Karpas-422 (cell line): ENCODE results near the gene GSX2. TPM values are rescaled to one million over a fixed set of nuclear protein-coding genes. Genes with fewer than 3 reads are reported as not detected.

Experiments
- DNase-seq: peaks from one replicate; pipeline ENCODE4 v3.0.0-alpha.2; 2015
- H2AFZ ChIP-seq: fragments of 200-600 bp; sonication (generic); 2 replicates; pipeline ENCODE4 v1.6.1; 2014; ENCODE audit warnings: antibody characterized with exemption, low read length, mixed read lengths
- H3K27ac ChIP-seq: fragments of 200-600 bp; sonication (generic); 2 replicates; pipeline ENCODE4 v1.5.1; 2014; ENCODE audit warnings: mild to moderate bottlenecking, low read length, moderate library complexity
- H3K27me3 ChIP-seq: fragments of 200-600 bp; sonication (generic); 2 replicates; pipeline ENCODE4 v1.6.1; 2014; ENCODE audit warnings: low read length, mixed read lengths
- H3K36me3 ChIP-seq: fragments of 200-600 bp; sonication (generic); 2 replicates; pipeline ENCODE4 v1.6.1; 2014; ENCODE audit warnings: low read length, mixed read lengths; ENCODE audit not compliant: insufficient read depth
- H3K4me1 ChIP-seq: fragments of 200-600 bp; sonication (generic); 2 replicates; pipeline ENCODE4 v1.6.1; 2014; ENCODE audit warnings: mild to moderate bottlenecking, low read length, mixed read lengths
- H3K4me2 ChIP-seq: fragments of 200-600 bp; sonication (generic); 2 replicates; pipeline ENCODE4 v1.6.1; 2014; ENCODE audit warnings: low read length, low read depth, mild to moderate bottlenecking; ENCODE audit not compliant: poor library complexity, severe bottlenecking
- H3K4me3 ChIP-seq: fragments of 200-600 bp; sonication (generic); 2 replicates; pipeline ENCODE4 v1.5.1; 2014; ENCODE audit warnings: mild to moderate bottlenecking, antibody characterized with exemption, low read length, mixed read lengths
- H3K79me2 ChIP-seq: fragments of 200-600 bp; sonication (generic); 2 replicates; pipeline ENCODE4 v1.6.1; 2014; ENCODE audit warnings: mild to moderate bottlenecking, low read length, mixed read lengths
- H3K9ac ChIP-seq: fragments of 200-600 bp; sonication (generic); 2 replicates; pipeline ENCODE4 v1.6.0; 2014; ENCODE audit warnings: low read length
- H3K9me2 ChIP-seq: fragments of 200-600 bp; sonication (generic), shearing (Covaris generic); replicated peaks from 2 replicates; pipeline ENCODE4 v1.6.0; 2014; ENCODE audit warnings: mild to moderate bottlenecking, low read length, moderate library complexity; ENCODE audit not compliant: insufficient read depth
- H3K9me3 ChIP-seq: fragments of 300-700, 200-600 bp; sonication (generic); 2 replicates; pipeline ENCODE4 v1.6.1; 2014; ENCODE audit warnings: low read length, mixed read lengths
- H4K20me1 ChIP-seq: fragments of 200-600 bp; sonication (generic); 2 replicates; pipeline ENCODE4 v1.6.1; 2014; ENCODE audit warnings: mild to moderate bottlenecking, antibody characterized with exemption, low read length, low read depth; ENCODE audit not compliant: insufficient read depth
- total RNA-seq: library from RNA; depleted of rRNA; stranded (reverse); fragments of >200 nt; shearing (Covaris generic); gene quantifications from 2 replicates; pipeline ENCODE4 v1.2.3, GENCODE V29; 2014; ENCODE audit warnings: low replicate concordance

GSX2 gene
- total RNA-seq, 1 experiment from 2014 or later = 9.5 TPM

- no peaks in the 10 kb centered on the region for H4K20me1 ChIP-seq
- H3K79me2 ChIP-seq = no peaks in the 10 kb centered on the region
- no peaks in the 10 kb centered on the region for H3K27me3 ChIP-seq
- peak overlapping the region; percentile 79 for H3K4me2 ChIP-seq
- peak overlapping the region; percentile 72 for H3K4me3 ChIP-seq
- H3K36me3 ChIP-seq = no peaks in the 10 kb centered on the region; the same call in 1 of the 2 replicates
- DNase-seq = peak; percentile 53
- H3K9ac ChIP-seq = peak overlapping the region; percentile 78
- H3K9me2 ChIP-seq = no peaks in the 10 kb centered on the region
- H3K9me3 ChIP-seq = no peaks in the 10 kb centered on the region
- H3K4me1 ChIP-seq = peaks cover 58% of the 10 kb centered on the region
- H3K27ac ChIP-seq = no peak overlapping the region
- H2AFZ ChIP-seq = peak overlapping the region; percentile 99; the same call in 1 of the 2 replicates
Measured at GRCh38 chr4:54101190-54102041, 1.5 kb downstream of the GSX2 start.

DNA sequence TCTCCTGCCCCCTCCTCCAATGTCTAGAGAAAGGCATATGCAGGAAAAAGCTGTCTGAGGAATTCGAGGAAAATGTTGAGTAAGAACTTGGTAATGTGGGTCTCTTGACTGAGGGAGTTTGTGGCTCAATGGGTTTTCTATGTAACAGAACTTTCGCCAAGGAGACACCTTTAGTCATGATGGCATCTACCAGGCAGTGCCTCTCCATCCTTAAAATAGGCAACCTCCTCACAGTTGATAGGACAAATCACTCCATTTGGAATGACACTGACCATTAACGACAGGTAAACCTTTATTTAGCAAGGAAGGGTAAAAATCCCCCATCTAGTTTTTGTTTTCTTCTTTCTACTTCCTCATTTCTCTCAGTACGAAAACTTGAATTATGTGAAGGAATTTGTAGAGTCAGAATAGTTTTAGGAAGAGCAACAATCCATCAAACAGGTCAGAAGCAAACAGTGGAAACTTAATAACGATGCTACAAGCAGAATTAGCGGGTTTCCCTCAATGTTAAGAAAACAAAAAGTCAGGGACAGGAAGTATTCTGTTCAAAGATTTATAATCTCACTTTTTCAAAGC lies 2.7 kb downstream of the GSX2 start:
- no peaks in the 10 kb centered on the region for H4K20me1 ChIP-seq
- no peak for DNase-seq
- no peaks in the 10 kb centered on the region for H3K9me2 ChIP-seq
- H3K4me2 ChIP-seq = peak overlapping the region; percentile 79
- no peaks in the 10 kb centered on the region for H3K79me2 ChIP-seq
- H3K9me3 ChIP-seq = no peaks in the 10 kb centered on the region
- no peaks in the 10 kb centered on the region; the same call in 1 of the 2 replicates for H3K36me3 ChIP-seq
- H3K4me1 ChIP-seq = peaks cover 63% of the 10 kb centered on the region
- peak overlapping the region; percentile 21; the same call in 1 of the 2 replicates for H2AFZ ChIP-seq
- H3K27ac ChIP-seq = no peak overlapping the region
- H3K9ac ChIP-seq = no peak overlapping the region
- no peaks in the 10 kb centered on the region for H3K27me3 ChIP-seq
- no peak overlapping the region for H3K4me3 ChIP-seq

- H3K9me2 ChIP-seq = no peaks in the 10 kb centered on the region
- H3K9ac ChIP-seq = no peak overlapping the region
- H3K79me2 ChIP-seq = no peaks in the 10 kb centered on the region
- no peak overlapping the region for H3K27ac ChIP-seq
- H3K4me3 ChIP-seq = no peak overlapping the region
- no peak for DNase-seq
- H4K20me1 ChIP-seq = no peaks in the 10 kb centered on the region
- H3K4me2 ChIP-seq = no peak overlapping the region
- no peaks in the 10 kb centered on the region; the same call in 1 of the 2 replicates for H3K36me3 ChIP-seq
- no peaks in the 10 kb centered on the region for H3K27me3 ChIP-seq
- H3K9me3 ChIP-seq = no peaks in the 10 kb centered on the region
- peaks cover 68% of the 10 kb centered on the region for H3K4me1 ChIP-seq
- H2AFZ ChIP-seq = no peak overlapping the region
Measured at GRCh38 chr4:54103190-54103574, 3.2 kb downstream of the GSX2 start.

- Histone ChIP-seq H3K9ac (no peak overlapping the region), H3K36me3 (no peaks in the 10 kb centered on the region; the same call in 1 of the 2 replicates), H3K27me3 (no peaks in the 10 kb centered on the region), H3K4me1 (peaks cover 68% of the 10 kb centered on the region), H4K20me1 (no peaks in the 10 kb centered on the region), H3K27ac (no peak overlapping the region), H2AFZ (peak overlapping the region; percentile 13; the same call in 1 of the 2 replicates), H3K79me2 (no peaks in the 10 kb centered on the region), H3K4me2 (no peak overlapping the region), H3K9me2 (no peaks in the 10 kb centered on the region), H3K4me3 (no peak overlapping the region), H3K9me3 (no peaks in the 10 kb centered on the region)
- no peak for DNase-seq
Measured at GRCh38 chr4:54104907-54105306, 4.9 kb downstream of the GSX2 start.

GRCh38 chr4:54107951-54108748 lies 8.2 kb downstream of the GSX2 start:
- no peak for DNase-seq
- Histone ChIP-seq H3K36me3 (no peaks in the 10 kb centered on the region), H3K27me3 (no peaks in the 10 kb centered on the region), H3K4me1 (peaks cover 49% of the 10 kb centered on the region), H3K4me2 (peak overlapping the region; percentile 62), H3K9me2 (no peaks in the 10 kb centered on the region), H3K27ac (no peak overlapping the region), H3K4me3 (peak overlapping the region; percentile 55), H3K9ac (peak overlapping the region; percentile 59), H4K20me1 (no peaks in the 10 kb centered on the region), H3K9me3 (no peaks in the 10 kb centered on the region), H3K79me2 (no peaks in the 10 kb centered on the region), H2AFZ (peak overlapping the region; percentile 67; the same call in 1 of the 2 replicates)

DNA sequence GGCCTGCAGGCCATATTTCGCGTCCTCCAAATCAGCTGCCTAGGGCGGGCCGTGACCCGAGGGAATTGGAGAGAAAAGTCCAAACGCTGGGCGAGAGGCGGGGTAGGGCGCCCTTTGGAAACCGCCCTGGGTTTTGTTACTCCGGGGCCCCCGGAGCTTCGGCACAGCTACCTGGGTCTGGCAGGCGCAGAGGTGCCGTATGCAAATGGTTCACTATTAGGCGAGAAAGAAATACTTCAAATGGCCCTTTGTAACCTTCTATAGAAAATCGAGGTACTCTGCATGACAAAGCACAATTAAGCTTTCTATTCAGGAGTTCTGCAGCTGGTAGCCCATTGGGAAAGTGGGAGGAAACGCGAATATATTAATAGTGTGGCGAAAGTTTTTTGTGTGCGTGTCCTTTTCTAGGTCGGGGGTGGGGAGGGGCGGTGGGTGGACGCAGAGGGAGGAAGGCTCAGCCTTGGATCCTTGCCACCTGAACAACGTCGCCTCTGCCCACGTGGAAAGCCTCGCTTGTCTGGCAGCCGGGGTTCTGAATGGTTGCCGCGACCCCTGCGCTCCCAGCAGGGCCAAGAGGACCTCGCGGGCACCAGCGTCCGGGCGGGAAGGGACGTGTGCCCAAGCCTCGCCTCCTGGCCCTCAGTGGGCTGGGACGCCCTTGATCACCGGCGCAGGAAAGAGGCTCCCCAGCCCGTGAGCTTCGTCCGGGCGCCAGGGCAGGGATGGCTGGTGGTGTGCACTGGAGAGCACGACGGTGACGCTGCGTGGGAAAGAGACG lies 9.5 kb downstream of the GSX2 start:
- H3K79me2 ChIP-seq = no peaks in the 10 kb centered on the region
- H3K36me3 ChIP-seq = no peaks in the 10 kb centered on the region
- H3K4me2 ChIP-seq = peak overlapping the region; percentile 62
- H3K27me3 ChIP-seq = no peaks in the 10 kb centered on the region
- H2AFZ ChIP-seq = peak overlapping the region; percentile 67; the same call in 1 of the 2 replicates
- H3K27ac ChIP-seq = no peak overlapping the region
- H3K4me3 ChIP-seq = peak overlapping the region; percentile 55
- H3K9me3 ChIP-seq = no peaks in the 10 kb centered on the region
- peaks cover 47% of the 10 kb centered on the region for H3K4me1 ChIP-seq
- H4K20me1 ChIP-seq = no peaks in the 10 kb centered on the region
- no peaks in the 10 kb centered on the region for H3K9me2 ChIP-seq
- peak overlapping the region; percentile 59 for H3K9ac ChIP-seq
- DNase-seq = no peak

DNA sequence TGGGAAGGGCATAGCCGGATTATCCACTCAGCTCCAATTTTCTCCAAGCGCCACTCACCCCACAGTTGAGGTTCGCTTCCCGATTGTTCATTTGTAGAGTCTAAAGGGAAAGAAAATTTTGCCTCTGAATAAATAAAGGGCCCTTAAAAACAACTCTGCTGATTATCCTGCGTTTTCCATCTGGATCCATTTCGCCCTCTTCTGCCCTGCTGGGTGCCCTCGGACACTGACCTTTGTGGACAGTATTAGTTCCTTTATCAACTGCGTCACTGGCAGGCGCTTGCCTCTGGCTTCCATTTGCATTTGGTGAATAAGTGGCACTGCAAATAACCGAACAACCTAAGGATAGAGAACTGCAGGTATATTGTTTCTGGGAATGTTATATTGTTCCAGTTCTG lies 10.1 kb downstream of the GSX2 start:
- H3K36me3 ChIP-seq = no peaks in the 10 kb centered on the region
- no peaks in the 10 kb centered on the region for H4K20me1 ChIP-seq
- no peaks in the 10 kb centered on the region for H3K9me3 ChIP-seq
- no peaks in the 10 kb centered on the region for H3K9me2 ChIP-seq
- peaks cover 41% of the 10 kb centered on the region for H3K4me1 ChIP-seq
- DNase-seq = no peak
- no peaks in the 10 kb centered on the region for H3K27me3 ChIP-seq
- H3K27ac ChIP-seq = no peak overlapping the region
- no peak overlapping the region for H2AFZ ChIP-seq
- H3K4me2 ChIP-seq = peak overlapping the region; percentile 17
- H3K79me2 ChIP-seq = no peaks in the 10 kb centered on the region
- H3K9ac ChIP-seq = no peak overlapping the region
- no peak overlapping the region for H3K4me3 ChIP-seq
